ENCODE measurements around the gene PPDPF. TPM values are rescaled to one million over a fixed set of nuclear protein-coding genes. Genes with fewer than 3 reads are reported as not detected.

Gene PPDPF
- total RNA-seq, 1 experiment from 2014 or later = 93.2 TPM

DNA sequence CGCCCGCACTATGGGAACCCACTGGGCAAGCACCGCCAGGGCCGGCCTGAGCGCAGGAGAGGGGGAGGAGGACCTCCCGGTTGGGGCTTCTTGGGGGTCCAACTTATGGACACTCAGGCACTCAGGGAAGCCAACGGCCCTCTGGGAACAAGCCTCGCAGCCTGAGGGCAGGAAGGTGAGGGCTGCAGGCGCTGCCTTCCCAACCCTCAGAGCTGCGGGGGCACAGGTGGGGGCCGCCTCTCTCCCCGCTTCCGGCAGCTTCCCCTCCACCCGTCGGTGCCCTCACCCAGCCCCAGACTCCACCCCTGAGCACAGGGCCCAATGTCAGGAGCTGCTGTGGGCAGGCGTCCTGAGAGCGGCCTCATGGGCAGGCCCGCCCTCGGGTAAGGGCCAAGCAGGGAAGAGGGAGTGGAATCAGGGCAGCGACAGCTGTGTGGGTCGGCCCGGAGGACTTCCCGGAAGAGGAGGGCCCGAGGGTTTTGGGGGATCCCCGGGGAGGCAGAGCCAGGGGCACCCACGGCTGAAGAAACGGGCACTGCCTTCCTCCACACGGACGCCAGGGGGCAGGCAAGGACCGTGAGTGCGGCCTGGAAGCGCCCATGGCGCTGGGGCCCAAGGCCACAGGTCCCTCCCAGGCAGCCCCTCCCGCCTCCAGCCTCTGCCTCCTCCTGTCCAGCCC is 17.1 kb downstream of the PPDPF start:
- DNase-seq (ENCODE audit: low spot score) = peak; percentile 90

DNA sequence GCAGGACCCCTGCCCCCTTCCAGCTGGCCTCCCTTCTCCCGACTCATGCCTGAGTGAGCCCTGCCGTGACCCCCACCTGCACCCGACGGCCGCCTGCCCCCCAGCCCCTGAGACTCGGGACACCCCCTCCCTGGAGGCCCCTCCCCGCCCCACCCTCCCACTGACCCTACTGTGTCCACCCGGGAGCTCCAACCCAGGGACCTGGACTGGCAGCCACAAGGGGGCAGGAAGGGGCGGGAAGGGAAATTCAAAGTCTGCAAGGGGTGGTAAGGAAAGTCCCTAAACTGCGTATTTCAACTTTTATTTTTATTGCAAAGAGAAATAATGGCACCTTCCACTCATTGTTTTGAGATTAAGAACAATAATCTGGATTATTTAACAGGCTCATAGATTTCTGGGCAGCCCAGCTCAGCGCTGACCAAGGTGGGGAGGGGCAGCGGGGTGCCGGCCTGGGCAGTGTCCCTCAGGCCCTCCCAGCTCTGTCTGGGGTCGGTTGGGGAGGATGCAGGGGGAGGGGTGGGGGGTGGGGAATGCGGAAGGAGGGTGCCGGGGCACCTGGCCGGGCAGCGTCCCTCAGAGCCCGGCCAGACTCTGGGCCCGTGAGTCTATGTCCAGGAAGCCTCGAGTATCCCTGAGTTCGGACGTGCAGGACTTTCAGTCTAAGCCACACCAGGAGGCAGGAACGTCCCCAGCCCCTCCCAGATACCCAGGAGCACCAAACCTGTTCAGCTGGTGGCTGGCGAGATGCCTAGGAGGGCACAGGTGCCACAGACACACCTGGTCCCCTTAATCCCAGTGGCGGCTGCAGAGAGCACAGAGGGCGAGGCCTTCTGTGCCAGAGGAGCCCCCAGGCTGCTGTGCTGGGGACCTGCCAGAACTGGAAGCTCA is 17.9 kb downstream of the PPDPF start:
- no peak for DNase-seq (ENCODE audit: low spot score)

DNA sequence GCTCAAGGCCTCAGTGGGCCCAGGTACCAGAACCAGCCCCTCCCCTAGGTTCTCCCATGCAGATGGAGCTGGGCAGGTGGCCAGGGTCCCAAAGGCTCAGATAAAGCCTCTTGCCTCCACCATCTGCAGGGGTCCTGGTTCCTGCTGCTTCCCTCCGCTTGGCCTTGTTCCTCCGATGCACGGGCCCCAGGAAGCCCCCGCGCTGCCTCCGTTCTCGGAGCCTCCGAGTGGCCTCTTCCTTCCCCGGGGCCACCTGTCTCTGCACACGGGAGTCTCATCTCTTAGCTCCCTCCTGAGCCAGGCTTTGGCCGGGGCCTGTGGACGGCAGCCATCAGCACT is 18.5 kb downstream of the PPDPF start:
- no peak for DNase-seq (ENCODE audit: low spot score)

DNA sequence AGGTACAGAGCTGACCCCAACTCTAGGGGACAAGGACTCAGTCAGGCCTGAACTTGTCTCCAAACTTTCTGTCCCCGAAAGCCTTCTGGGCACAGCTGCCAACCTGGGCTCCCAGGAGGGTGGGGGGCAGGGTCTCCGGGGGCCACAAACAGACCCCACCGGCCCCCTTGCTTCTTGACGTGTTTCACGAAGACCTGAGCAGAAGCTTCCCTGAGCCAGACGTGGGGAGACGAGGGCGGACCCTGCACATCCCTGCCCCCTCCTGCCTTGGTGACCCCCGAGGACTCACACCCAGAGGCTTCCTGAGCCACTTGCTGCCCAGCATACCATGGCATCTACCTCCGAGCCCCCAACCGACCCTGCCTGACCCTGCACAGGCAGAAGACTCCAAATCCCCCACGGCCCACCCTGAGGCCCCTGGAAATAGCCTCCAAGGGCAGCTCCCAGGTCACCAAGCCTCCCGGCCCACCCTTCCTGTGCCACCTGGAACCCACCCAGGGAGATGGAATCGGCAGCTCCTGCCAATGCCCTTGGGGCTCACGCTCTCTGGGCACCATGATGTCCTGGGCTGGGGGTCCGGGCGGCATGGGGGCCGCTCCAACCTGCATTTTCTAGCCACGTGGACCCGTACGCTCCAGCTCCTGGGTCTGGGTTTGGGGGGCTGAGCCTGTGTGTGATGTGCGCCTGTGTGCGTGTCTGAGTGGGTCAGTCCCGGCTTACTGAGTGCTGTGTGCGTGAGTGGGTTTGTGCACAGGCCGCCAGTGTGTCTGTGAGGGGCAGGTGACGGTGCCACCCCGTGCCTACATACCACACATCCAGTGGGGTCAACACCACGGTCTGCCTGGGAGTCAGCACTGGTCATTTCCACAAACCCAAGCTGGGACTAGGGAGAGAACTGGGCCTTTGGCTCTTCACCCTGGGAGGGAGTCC is 19.1 kb downstream of the PPDPF start:
- DNase-seq (ENCODE audit: low spot score) = no peak

DNA sequence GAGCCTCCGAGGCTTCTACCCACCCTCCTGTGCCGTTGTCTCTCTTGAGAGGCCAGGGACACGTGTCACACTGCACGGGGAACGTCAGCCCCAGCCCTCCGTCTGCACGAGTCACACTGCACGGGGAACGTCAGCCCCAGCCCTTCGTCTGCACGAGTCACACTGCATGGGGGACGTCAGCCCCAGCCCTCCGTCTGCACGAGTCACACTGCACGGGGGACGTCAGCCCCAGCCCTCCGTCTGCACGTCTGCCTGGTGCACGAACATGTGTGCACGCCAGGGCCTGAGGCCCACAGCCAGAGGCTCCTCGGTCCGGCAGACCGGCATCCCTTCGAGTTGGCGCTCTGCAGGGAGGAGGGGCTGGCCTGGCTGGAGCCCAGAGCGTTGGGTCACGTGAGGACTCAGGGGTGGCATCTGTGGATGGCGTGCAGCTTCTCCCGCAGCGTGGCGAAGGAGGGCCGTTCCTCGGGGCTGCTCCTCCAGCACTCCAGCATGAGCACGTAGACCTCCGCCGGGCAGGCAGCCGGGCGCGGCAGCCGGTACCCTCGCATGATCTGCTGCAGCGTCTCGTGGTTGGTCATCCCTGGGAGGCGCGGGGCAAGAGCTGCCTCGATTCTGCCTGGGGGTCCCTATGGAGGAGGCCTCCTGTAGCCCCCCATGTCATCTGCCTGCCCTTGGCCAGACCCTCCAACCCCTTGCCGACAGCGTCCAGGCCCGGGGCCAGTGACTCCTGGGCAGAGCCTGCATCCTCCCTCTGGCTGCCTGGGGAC is 20.0 kb downstream of the PPDPF start:
- no peak for DNase-seq (ENCODE audit: low spot score)

DNA sequence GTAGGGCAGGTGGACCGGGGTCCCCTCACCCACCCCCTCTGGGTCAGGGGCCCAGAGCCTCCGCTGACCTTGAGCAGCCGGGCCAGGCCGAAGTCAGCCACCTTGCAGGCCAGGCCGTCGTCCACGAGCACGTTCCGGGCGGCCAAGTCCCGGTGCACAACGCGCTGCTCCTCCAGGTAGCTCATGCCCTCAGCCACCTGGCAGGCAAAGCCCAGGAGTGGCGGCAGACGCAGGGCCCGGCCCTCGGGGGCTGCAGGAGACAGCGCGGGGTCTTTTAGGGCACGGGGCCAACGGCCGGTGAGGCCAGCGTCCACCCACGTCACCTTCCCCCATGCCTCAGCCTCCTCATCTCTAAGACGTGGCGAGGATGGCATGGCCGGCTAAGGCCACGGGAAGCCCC is 20.8 kb downstream of the PPDPF start:
- DNase-seq (ENCODE audit: low spot score) = no peak

DNA sequence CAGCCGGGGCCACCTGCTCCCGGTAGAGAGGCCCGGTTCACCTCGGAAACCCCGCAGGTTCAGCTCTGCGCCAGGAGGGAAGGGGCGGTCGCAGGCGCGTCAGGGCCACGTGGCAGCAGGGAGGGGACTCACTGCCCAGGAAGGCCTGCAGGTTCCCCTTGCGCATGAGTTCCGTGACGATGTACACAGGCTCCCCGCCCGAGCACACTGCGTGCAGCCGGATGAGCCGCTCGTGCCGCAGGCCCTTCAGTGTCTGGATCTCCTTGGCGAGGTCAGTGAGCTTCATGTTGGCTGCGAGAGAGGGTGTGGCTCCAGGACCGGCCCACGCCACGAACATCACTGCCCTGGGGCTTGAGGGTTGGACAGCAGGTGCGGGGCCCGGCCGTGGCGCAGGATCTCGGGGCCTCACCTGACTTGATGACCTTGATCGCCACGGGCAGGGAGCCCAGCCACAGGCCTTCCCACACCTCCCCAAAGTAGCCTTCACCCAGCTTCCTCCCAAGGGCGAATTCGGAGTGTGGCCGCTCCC is 21.5 kb downstream of the PPDPF start:
- no peak for DNase-seq (ENCODE audit: low spot score)

DNA sequence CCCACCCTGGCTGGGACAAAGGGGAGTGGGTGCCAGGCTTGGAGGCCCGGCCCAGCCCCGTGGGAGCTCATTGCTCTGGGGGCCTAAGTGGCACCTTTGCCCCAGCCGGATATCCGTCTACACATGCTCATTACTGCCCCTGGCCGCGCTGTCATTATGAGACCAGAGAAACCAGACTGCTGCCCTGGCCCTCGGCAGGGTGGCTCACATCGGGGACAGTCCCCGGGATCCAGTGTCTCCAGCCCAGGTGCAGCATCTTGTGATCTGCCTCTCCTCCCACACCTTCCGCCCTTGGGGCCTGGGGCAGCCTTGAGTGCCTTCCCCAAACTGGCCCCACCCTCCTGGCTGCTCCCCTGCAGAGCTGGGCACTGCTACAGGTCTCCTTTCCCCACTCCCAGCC is 22.1 kb downstream of the PPDPF start:
- no peak for DNase-seq (ENCODE audit: low spot score)

DNA sequence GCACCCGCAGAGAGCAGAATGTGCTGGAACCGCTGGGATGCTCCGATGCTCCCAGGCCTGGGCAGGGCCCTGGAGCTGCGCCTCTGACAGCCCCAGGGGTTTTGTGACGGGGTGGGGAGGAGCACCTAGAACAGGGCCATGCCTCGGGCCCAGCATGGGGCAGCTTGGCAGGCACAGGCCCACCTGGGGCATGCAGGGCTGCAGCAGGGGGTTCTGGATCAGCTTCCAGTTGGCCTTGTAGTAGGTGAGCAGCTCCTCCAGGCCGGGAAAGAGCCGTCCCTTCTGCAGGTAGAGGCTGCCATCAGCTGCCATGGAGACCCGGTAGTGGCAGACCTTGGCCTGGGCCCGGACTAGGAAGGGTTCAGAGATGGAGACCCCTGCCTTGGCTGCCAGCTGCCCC is 22.6 kb downstream of the PPDPF start:
- no peak for DNase-seq (ENCODE audit: low spot score)

DNA sequence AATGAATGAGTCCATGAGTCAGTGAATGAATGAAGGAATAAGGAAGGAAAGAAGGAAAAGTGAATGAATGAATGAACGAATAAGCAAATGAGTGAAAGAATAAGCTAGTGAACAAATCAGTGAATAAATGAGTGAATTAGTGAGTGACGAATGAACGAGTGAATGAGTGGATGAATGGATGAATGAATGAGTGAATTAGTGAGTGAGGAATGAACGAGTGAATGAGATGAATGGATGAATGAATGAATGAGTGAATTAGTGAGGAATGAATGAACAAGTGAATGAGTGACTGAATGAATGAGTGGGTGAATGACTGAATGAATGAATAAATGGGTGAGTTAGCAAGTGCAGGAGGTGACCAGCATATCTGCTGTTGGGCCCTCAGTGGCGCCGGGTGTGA is 23.2 kb downstream of the PPDPF start:
- no peak for DNase-seq (ENCODE audit: low spot score)

DNA sequence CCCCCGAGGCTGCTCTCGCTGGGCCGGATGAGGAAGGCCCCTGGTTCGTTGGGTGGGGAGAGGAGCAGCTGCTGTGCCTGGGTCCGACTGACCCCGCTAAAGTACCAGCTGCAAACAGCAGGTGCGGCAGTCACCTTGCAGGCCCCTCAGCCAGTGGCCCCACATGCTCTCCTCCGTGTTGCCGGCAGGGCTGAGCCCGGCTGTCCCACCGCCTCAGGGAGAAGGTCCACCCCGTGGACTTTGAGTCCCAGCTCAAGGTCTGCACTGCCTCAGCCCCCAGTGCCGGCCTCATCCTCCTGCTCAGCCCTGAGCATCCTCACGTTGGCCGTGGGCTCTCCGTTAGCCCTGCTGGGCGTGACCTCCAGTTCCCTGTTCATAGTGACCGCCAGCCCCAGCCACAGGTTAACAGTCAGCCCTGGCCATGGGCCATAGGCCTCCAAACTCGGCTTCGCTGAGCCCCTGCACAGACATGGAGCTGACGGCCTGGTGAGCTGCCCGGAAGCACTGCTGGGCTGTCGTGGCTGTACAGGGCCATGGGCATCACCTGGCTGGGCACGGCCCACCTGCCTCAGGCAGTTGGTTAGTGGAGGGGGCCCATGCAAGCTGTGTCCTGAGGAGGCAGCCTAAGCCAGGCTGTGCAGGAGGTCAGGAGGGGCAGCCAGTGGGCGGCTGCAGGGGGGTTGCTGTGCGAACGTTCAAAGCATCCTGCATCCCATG is 23.8 kb downstream of the PPDPF start:
- DNase-seq (ENCODE audit: low spot score) = no peak

DNA sequence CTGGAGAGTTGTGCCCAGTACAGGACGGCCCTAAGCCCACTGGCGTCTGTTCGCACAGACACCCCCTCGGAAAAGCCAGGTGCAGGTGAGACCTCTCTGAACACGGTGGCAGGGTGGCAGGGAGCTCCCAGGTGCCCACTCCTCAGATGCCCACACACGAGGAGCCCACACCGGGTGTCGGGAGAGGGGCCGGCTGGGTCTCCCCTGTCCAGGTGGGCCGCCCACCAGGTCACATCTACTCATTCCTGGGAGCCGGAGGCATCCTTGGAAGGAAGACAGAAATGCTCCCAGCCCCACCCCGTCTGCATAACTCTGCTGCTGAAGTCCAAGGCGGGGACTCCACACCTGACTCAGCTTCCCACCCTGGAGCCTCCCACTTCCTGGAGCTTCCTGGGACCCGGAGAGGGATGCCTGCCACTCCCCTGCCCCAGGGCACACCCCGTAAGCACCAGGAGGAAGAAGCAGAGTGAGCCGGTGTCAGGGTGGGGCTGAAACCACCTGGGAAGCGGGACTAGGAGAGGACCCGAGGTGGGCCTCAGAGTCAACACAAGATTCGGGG is 24.5 kb downstream of the PPDPF start:
- no peak for DNase-seq (ENCODE audit: low spot score)

DNA sequence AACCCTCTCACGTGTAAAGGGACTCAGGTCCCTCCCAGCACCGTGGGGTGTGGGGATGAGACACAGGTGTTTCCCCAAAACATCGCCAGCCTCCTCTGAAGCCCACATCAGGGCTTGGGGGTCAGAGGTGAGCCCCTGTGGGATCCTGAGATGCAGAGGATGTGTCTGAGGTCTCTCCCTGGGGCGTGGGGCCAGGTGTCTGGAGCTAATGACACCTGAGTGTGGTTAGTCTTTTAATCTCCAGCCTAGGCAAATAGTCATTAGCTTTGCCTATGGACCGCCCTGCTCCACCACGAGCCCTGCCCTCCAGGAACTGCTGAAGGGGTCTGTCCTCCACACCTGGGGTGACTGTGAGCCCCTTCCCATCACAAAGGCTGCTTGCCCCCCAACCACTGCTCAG is 25.2 kb downstream of the PPDPF start:
- DNase-seq (ENCODE audit: low spot score) = no peak

DNA sequence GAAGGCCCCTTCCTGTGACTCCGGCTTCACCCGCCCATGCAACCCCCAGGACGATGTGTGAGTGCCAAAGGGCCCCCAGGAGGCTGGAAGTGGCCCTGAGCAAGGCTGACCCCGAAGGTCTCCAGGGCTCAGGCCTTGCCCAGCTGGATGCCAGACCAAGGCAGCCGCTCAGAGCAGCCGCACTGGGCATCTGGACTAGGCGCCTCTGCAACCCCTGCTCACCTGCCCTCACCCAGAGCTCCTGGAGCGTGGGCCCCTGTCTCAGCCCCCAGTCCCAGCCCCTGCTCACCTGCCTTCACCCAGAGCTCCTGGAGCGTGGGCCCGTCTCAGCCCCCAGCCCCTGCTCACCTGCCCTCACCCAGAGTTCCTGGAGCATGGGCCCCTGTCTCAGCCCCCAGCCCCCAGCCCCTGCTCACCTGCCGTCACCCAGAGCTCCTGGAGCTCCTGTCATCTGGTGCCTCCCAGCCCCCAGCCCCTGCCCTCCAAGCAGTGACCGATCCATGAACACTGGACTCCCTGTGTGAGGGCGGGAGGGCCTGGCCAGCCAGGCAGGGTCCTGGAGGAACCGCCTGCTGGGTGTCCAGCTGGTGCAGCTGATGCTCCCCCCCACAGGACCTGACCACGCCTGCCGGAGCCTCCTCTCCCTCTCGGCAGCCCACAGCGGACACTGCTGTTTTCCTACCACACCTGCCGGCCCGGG is 25.8 kb downstream of the PPDPF start:
- no peak for DNase-seq (ENCODE audit: low spot score)

DNA sequence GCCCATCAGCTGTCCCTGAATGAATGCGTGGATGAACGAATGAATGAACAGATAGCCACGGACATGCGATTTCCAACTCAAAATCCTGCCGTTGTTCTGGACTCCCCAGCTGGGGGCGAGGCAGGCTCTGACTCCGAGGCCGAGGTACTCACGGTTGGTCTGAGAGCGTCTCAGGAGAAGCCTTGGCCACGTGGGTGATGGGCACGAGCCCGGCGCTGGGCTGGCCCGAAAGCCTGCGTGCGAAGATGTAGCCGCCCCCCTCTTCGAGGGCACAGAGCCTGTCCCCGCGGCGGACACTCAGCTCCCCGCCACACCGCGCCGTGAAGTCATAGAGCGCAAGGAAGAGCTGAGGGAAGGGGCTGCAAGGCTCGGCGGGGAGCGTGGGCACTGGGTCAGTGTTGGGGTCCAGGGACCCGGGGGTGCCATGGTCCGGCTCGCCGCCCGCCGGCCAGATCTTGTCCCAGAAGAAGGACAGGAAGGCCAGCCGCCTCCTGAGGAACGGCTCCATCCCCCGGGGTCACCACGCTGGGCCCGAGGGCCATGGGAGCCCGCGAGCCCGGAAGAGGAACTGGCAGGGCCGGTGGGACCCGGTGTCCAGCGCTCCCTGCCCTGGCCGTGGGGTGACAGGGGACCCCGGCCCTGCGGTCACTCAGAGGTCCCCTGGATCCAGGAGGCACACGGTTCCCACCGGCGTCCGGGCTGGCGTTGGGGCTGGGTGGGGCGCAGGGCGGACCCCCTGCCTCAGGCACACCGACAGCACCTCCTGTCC is 26.6 kb downstream of the PPDPF start:
- no peak for DNase-seq (ENCODE audit: low spot score)

DNA sequence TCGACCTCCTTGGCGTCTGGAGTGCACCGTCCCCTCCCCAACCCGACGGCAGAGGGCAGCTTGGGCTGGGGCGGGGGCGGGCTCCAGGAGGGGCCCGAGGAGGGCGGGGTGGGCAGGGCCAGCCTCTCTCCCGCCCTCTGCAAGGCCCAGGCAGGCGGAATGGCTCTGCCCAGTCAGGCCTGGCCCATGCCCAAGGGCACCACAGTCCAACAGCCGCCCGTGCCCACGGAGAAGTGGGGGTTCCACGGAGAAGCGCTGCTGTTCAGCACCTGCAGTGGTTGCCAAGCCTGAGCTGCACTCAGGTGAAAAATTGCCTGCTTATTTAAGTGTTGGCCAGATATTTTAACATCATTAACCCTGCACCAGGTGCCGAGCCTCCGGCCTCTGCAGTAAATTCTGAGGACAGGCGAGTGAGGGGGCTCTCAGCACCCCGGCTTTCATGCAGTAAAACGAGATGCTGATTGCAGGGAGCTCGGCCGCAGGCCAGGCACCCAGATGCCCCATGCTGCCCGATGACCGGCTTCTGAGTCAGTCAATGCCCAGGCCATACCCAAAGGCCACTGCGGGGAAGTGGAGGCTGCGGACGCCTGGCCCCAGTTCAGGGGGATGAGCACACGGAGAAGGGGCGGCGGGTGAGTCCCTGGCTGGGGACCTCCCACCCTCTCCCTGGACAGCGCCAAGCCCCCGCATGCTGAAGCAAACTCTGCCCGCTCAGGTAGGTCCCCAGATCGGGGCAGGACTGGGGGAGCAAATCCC is 27.3 kb downstream of the PPDPF start, which contains the start of gene SRMS:
Gene SRMS (minus strand): TSS at position 25 of the 756 bp plus-strand sequence. CDS start 286 bp downstream, outside the sequence.
- DNase-seq (ENCODE audit: low spot score) = no peak

DNA sequence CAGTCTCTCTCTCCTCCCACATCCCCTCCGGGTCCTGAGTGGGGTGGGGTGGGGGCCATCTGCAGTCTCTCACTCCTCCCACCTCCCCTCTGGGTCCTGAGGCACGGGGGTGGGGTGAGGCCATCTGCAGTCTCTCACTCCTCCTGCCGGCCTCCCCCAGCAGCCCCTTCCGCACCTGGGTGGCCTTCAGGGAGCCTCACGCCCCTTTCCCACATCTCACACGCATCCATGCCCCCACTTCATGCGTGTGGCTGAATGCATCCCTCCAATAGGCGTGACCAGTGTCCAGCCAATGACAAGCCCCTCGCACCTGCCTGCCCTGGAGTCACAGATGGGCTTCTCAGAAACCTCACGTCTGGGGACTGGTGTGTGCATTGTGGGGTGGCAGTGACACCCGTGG is 28.0 kb downstream of the PPDPF start:
- no peak for DNase-seq (ENCODE audit: low spot score)

DNA sequence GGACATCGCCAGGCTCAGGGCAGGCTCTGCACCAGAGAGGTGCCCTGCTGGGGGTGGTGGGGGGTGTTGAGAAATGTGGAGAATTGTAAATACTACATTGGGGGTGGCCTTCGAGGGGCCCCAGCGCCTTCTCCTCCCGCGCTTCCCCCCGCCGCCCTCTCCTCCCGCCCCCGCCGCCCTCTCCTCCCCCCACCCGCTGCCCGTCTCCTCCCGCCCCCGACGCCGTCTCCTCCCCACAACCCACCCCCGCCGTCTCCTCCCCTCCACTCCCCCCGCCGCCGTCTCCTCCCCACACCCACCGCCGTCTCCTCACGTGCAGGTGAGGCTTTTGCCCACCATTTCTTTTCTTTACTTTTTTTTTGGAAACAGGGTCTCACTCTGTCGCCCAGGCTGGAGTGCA is 28.5 kb downstream of the PPDPF start:
- DNase-seq (ENCODE audit: low spot score) = no peak

Measured in H4 (cell line).